Endothelial cell of coronary artery (primary cell): Measurements from ENCODE around the gene ESPL1. TPM values are rescaled to one million over a fixed set of nuclear protein-coding genes. Genes with fewer than 3 reads are reported as not detected.

Experiments used
- total RNA-seq: library from RNA; depleted of rRNA; stranded (reverse); fragments of >200 nt; gene quantifications from 2 replicates; pipeline ENCODE4 v1.2.3, GENCODE V29; 2014

Gene ESPL1
- total RNA-seq = 3.6 and 5.9 TPM in 2 replicates

DNA sequence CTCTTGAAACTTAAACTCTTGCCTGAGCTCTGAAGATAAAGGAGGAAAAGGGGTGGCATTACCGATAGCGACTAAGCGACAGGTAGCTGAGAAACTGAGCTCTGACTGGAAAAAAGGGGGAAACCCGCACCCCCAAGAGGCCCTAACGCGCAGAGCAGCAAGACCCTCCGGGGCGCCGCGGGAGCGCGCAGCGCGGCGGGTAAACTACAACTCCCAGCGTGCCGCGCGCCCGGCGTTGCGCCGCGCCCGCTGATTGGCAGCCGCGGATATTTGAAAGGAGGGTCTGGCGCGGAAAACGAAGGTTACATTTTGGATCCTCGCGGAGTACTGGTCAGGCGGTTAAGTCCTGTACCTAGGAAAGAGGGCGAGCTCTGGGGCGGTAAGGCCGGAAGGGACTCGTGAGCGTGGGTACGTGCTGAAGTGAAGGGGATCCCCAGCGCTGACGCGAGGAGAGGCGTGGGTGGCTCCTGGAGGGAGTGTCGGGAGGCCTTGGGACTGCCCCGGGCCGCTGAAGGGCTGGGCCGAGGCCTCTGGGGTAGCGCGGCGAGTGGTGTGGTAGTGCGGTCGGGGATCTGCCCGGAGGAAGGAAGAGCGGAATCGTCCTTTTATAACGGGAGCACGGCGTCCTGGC is at the start of gene ESPL1:
TSS of gene ESPL1 (plus strand) at position 301 of the 631 bp plus-strand sequence. CDS start 468 bp downstream, outside the sequence.

DNA sequence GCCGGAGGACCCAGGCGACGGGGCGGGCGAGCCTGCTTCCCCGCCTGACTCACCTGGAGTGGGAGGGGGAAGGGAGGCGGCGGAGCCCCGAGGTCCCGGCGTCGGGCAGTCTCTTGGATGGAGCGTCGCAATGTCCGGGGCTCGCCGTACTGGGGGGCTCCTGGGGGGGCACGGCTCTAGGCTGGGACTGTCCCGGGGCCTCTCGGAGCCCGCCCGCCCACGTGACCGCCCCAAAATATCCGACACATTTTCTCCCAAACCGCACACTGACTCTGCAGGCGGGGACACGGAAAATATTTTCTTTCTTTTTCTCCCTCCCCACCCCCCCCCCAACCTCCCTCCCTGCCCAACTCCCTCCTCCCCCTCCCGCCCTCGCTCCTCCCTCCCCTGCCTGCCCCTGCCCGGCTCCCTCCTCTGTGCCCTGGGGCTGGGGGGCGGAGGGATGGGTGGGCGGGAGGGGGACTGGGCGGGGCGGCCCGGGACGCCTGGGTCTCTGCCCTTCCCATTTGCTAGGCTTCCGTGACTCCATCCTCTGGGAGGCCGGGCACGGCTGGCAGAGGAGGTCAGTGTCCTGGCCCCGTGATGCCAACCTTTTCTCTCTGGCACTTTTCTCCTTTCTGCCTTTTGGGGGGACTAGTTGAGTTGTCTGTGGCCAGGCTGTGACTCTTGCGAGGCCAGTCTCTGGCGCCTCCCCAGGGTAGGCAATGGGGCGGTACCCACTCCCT is 36.0 kb upstream of the ESPL1 start, which contains the start of gene RARG:
TSS of gene RARG (minus strand) at position 289 of the 725 bp plus-strand sequence. CDS start 4,664 bp downstream, outside the sequence.

DNA sequence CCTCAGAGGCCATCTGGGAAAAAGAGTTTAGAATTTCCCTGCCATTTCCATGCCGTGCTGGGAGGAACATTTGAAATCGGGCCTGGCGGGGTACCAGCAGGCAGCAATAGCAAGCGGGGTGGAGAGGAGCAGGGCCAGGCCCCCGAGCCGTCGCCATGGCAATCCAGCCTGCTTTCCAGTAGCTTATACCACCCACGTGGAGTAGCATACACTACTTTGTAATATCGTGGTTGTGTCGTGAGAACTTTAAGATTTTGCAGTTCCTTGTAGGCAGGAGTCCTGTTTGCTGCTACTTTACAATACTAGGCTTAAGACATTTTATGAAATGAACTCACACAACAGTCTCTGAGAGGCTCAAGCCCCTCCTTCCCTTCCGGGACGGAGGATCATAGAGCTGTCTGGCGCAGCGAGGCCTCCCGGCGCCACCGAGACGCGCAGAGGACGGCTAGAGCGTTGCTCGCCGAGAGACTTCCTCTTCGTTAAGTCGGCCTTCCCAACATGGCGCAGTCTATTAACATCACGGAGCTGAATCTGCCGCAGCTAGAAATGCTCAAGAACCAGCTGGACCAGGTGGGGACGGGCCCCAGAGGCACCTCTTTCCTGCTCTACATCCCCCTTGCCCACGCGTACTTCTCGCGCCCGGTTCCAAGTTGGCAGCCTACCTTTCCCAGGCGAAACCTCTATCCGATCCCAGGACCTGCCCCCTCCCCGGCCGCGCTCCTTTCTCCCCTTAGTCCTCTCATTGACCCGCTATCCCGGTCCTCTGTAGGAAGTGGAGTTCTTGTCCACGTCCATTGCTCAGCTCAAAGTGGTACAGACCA is 27.2 kb downstream of the ESPL1 start, which contains the start of gene PFDN5:
TSS of gene PFDN5 (plus strand) at position 473 of the 821 bp plus-strand sequence. CDS start at position 499, 26 bp downstream.

DNA sequence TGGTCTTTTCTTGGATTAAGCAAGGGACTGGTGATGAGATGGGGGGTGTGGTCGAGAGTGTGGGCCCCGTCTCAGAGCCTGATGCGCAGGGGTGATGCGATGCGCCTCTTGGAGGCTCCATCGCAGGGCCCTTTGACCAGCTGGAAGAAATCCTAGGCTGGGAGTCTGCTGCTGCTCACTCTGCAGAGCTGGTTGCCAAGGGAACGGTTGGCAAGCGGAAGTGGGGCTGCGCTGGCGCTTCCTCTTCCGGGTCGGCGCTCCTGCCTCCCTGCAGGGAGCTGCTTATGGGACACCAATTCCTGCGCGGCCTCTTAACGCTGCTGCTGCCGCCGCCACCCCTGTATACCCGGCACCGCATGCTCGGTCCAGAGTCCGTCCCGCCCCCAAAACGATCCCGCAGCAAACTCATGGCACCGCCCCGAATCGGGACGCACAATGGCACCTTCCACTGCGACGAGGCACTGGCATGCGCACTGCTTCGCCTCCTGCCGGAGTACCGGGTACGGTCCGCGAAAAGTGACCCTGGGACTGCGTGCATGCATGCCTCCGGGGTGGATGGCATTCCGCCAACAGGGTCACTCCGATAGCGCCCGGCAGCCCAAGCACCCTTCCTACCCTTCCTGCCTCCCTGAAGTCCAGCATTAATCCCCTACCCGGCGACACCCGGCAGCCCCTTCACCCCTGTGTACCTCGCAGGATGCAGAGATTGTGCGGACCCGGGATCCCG is 31.5 kb downstream of the ESPL1 start, which contains the start of gene MYG1:
TSS of gene MYG1 (plus strand) at position 242 of the 727 bp plus-strand sequence. CDS start at position 285, 43 bp downstream.

DNA sequence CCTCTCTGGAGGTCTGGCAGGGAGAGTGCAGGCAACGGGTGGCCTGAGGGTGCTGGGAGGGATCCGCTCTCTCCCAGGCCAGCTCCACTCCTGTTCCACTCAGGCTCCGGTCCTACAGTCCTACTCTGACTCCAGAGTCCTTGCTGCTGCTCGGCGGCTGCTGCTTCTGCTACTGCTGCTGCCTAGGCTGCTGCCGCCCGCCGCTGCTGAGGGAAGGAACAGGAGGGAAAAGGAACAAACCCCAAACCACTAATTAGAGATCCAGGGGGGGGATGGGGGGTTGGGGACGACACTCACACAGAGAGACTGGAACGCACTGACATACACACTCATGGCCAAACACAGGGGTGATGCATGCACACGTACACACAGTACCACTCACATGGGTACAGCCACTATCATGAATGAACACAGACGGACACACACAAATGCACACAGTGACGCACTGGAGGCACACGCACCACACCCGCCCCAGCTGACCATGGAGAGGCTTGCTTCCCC is 68.1 kb downstream of the ESPL1 start, which contains the start of gene SP7:
TSS of gene SP7 (minus strand) at position 174 of the 501 bp plus-strand sequence. CDS start 708 bp downstream, outside the sequence.

Other genes with a start within 250 kb of the ESPL1 start
- 19.8 and 33.7 TPM in 2 replicates for gene TNS2, start 218.2 kb upstream of the ESPL1 start, total RNA-seq
- gene SPRYD3, start 188.9 kb upstream of the ESPL1 start, total RNA-seq = 16.6 and 23.3 TPM in 2 replicates
- gene IGFBP6, start 170.6 kb upstream of the ESPL1 start, total RNA-seq = 16.0 and 109 TPM in 2 replicates
- gene SOAT2, start 164.8 kb upstream of the ESPL1 start, total RNA-seq = not detected in 2 replicates
- gene ZNF740, start 87.6 kb upstream of the ESPL1 start, total RNA-seq = 13.7 and 14.9 TPM in 2 replicates
- gene CSAD, start 87.4 kb upstream of the ESPL1 start, total RNA-seq = 3.4 and 5.2 TPM in 2 replicates
- gene ITGB7, start 61.0 kb upstream of the ESPL1 start, total RNA-seq = 0.18 and 0.38 TPM in 2 replicates
- gene RARG, start 36.1 kb upstream of the ESPL1 start, total RNA-seq = 4.0 and 8.5 TPM in 2 replicates
- 563 and 625 TPM in 2 replicates for gene PFDN5, start 27.2 kb downstream of the ESPL1 start, total RNA-seq
- gene MYG1, start 31.4 kb downstream of the ESPL1 start, total RNA-seq = 40.4 and 45.9 TPM in 2 replicates
- gene AAAS, start 53.3 kb downstream of the ESPL1 start, total RNA-seq = 37.4 and 39.6 TPM in 2 replicates
- not detected in 2 replicates for gene SP7, start 68.1 kb downstream of the ESPL1 start, total RNA-seq
- 21.2 and 28.2 TPM in 2 replicates for gene SP1, start 111.9 kb downstream of the ESPL1 start, total RNA-seq
- gene AMHR2, start 155.6 kb downstream of the ESPL1 start, total RNA-seq = 0.09 TPM in 1 of 2 replicates, not detected in the other
- gene PRR13, start 173.4 kb downstream of the ESPL1 start, total RNA-seq = 17.5 and 20.3 TPM in 2 replicates
- gene PCBP2, start 183.8 kb downstream of the ESPL1 start, total RNA-seq = 268 and 352 TPM in 2 replicates
- 15.9 and 18.9 TPM in 2 replicates for gene MAP3K12, start 231.2 kb downstream of the ESPL1 start, total RNA-seq
- 42.1 and 49.3 TPM in 2 replicates for gene TARBP2, start 233.0 kb downstream of the ESPL1 start, total RNA-seq
- gene NPFF, start 239.2 kb downstream of the ESPL1 start, total RNA-seq = not detected in 2 replicates